K562 (cell line): ENCODE results near the gene ETS1.

Experiments used
- ATF7 ChIP-seq: fragments of 450-650 bp; IDR thresholded peaks from 2 replicates; pipeline ENCODE4 v1.7.1; 2014; ENCODE audit warnings: mild to moderate bottlenecking, moderate library complexity
- CTCF ChIP-seq, 3 experiments: IDR thresholded peaks in 2 of 3; conservative IDR thresholded peaks in 1 of 3; 2 replicates each; pipeline ENCODE4 v1.5.1; 2011 to 2012; ENCODE audit warnings: low read length in 3 of 3, mild to moderate bottlenecking in 3 of 3, control low read depth in 2 of 3, improper control_type of control experiment in 1 of 3, inconsistent platforms in 1 of 3, low read depth in 1 of 3, mixed read lengths in 1 of 3, moderate library complexity in 1 of 3; ENCODE audit not compliant: insufficient read depth in 2 of 3
- EP300 ChIP-seq: IDR thresholded peaks from 2 replicates; pipeline ENCODE4 v1.6.1; 2012; ENCODE audit warnings: low read length, improper control_type of control experiment
- ESRRA ChIP-seq: fragments of 450-650 bp; IDR thresholded peaks from 2 replicates; pipeline ENCODE4 v1.6.1; 2014; ENCODE audit warnings: low read depth, mild to moderate bottlenecking, moderate library complexity, borderline replicate concordance
- NFE2L1 ChIP-seq: fragments of 450-650 bp; IDR thresholded peaks from 2 replicates; pipeline ENCODE4 v1.6.1; 2016; ENCODE audit warnings: missing genetic modification characterization, low read depth, mild to moderate bottlenecking, missing compliant biosample characterization, moderate library complexity, borderline replicate concordance
- POLR2AphosphoS5 ChIP-seq: IDR thresholded peaks from 2 replicates; pipeline ENCODE4 v1.6.1; 2011; ENCODE audit warnings: mild to moderate bottlenecking, low read depth, low read length, moderate library complexity; ENCODE audit not compliant: control insufficient read depth, insufficient read depth
- ZFP30 ChIP-seq: fragments of 250-450 bp; sonication (Bioruptor Pico); IDR thresholded peaks from 2 replicates; pipeline ENCODE4 v1.8.0; 2022; ENCODE audit warnings: moderate library complexity, mild to moderate bottlenecking, inconsistent platforms, borderline replicate concordance
- ZNF217 ChIP-seq: sonication (generic); formaldehyde crosslinking; IDR thresholded peaks from 2 replicates; pipeline ENCODE4 v1.8.0; 2022; ENCODE audit warnings: mild to moderate bottlenecking, missing genetic modification reagents
- ZNF3 ChIP-seq: fragments of 250-450 bp; sonication (Bioruptor Pico); IDR thresholded peaks from 2 replicates; pipeline ENCODE4 v1.5.0; 2021; ENCODE audit warnings: mild to moderate bottlenecking, moderate library complexity
- TF ChIP-seq, protein P1 (sequence below): fragments of 200-800 bp; sonication (Bioruptor generic); IDR thresholded peaks from 2 replicates; pipeline ENCODE4 v1.6.1; 2016; ENCODE audit warnings: missing genetic modification characterization, missing compliant biosample characterization
- TF ChIP-seq, protein P2 (sequence below), 2 experiments: fragments of 450-650 bp in 1 of 2; sonication (generic) in 1 of 2; formaldehyde crosslinking; conservative IDR thresholded peaks; 2 replicates each; pipeline versions ENCODE4 v1.4.0 to v1.8.1; 2020 to 2022; ENCODE audit warnings: mild to moderate bottlenecking in 1 of 2, missing genetic modification reagents in 1 of 2
- TF ChIP-seq, protein P3 (sequence below): fragments of 250-450 bp; sonication (Bioruptor Pico); IDR thresholded peaks from 2 replicates; pipeline ENCODE4 v1.5.1; 2021; ENCODE audit warnings: mild to moderate bottlenecking
- TF ChIP-seq, protein P4 (sequence below): fragments of 450-650 bp; IDR thresholded peaks from 2 replicates; pipeline ENCODE4 v1.6.1; 2016; ENCODE audit warnings: mild to moderate bottlenecking
- TF ChIP-seq, protein P5 (sequence below): sonication (generic); formaldehyde crosslinking; IDR thresholded peaks from 2 replicates; pipeline ENCODE4 v1.8.0; 2023; ENCODE audit warnings: mild to moderate bottlenecking, missing genetic modification reagents

DNA sequence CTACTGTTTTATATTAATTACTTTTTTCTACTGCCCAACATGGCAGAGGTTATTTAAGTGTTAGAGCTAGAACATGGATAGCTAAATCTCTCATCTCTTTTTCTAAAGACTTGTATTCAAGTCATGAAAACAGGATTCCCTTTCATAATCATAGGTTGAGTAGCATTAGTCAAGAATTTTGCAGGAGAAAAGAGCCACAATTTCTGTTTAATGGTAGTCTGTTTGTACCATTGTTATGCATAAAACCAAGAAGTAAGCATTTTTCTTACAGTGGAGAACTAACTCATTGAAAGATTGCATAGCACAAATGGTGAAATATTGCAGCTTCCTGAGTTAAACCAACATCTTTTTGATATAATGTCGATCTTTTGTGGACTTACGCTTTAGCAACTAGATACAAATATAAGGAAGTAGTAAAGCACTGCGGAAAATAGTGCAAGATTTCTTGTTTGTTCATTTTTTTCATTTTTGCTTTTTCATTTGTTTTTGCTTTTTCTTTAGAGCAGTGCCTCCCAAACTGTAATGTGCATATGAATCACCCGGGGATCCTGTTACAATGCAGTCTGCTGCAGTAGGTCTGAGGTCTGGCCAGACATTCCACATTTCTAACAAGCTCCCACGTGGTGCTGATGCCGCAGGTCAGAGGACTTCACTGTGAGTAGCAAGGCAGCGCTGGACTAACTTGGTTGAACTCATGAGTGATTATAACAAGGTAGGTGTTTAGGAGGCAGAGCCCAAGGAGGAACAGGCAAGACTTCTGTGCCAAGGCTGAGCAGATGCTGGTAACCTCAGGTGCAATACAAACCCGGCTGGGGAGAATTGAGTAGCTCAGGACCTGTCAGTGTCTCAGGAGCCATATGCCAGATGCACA is 4.6 kb downstream of the ETS1 start:
- TF ChIP-seq ATF7 = no peak
- no peak for TF ChIP-seq ESRRA
- TF ChIP-seq CTCF (IDR thresholded peaks at IDR 0.05 in 2 of 3, conservative IDR thresholded peaks at IDR 0.05 in 1 of 3; ENCODE audit: insufficient read depth in 2 of 3, low read depth in 1 of 3, low read length in 3 of 3) = no peak
- TF ChIP-seq NFE2L1 (tag) = no peak
- no peak for TF ChIP-seq ZFP30 (CRISPR knock-in tag)
- TF ChIP-seq ZNF3 = no peak
- TF ChIP-seq EP300 = no peak
- TF ChIP-seq, protein P1, sequence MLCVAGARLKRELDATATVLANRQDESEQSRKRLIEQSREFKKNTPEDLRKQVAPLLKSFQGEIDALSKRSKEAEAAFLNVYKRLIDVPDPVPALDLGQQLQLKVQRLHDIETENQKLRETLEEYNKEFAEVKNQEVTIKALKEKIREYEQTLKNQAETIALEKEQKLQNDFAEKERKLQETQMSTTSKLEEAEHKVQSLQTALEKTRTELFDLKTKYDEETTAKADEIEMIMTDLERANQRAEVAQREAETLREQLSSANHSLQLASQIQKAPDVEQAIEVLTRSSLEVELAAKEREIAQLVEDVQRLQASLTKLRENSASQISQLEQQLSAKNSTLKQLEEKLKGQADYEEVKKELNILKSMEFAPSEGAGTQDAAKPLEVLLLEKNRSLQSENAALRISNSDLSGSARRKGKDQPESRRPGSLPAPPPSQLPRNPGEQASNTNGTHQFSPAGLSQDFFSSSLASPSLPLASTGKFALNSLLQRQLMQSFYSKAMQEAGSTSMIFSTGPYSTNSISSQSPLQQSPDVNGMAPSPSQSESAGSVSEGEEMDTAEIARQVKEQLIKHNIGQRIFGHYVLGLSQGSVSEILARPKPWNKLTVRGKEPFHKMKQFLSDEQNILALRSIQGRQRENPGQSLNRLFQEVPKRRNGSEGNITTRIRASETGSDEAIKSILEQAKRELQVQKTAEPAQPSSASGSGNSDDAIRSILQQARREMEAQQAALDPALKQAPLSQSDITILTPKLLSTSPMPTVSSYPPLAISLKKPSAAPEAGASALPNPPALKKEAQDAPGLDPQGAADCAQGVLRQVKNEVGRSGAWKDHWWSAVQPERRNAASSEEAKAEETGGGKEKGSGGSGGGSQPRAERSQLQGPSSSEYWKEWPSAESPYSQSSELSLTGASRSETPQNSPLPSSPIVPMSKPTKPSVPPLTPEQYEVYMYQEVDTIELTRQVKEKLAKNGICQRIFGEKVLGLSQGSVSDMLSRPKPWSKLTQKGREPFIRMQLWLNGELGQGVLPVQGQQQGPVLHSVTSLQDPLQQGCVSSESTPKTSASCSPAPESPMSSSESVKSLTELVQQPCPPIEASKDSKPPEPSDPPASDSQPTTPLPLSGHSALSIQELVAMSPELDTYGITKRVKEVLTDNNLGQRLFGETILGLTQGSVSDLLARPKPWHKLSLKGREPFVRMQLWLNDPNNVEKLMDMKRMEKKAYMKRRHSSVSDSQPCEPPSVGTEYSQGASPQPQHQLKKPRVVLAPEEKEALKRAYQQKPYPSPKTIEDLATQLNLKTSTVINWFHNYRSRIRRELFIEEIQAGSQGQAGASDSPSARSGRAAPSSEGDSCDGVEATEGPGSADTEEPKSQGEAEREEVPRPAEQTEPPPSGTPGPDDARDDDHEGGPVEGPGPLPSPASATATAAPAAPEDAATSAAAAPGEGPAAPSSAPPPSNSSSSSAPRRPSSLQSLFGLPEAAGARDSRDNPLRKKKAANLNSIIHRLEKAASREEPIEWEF = no peak
- no peak for TF ChIP-seq ZNF217 (CRISPR knock-in tag)
- TF ChIP-seq, protein P2, sequence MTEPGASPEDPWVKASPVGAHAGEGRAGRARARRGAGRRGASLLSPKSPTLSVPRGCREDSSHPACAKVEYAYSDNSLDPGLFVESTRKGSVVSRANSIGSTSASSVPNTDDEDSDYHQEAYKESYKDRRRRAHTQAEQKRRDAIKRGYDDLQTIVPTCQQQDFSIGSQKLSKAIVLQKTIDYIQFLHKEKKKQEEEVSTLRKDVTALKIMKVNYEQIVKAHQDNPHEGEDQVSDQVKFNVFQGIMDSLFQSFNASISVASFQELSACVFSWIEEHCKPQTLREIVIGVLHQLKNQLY (CRISPR knock-in tag; conservative IDR thresholded peaks at IDR 0.05) = no peak
- TF ChIP-seq, protein P3, sequence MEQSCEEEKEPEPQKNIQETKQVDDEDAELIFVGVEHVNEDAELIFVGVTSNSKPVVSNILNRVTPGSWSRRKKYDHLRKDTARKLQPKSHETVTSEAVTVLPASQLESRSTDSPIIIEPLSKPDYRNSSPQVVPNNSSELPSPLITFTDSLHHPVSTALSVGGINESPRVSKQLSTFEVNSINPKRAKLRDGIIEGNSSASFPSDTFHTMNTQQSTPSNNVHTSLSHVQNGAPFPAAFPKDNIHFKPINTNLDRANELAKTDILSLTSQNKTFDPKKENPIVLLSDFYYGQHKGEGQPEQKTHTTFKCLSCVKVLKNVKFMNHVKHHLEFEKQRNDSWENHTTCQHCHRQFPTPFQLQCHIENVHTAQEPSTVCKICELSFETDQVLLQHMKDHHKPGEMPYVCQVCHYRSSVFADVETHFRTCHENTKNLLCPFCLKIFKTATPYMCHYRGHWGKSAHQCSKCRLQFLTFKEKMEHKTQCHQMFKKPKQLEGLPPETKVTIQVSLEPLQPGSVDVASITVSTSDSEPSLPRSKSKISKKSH (CRISPR knock-in tag) = no peak
- TF ChIP-seq, protein P4, sequence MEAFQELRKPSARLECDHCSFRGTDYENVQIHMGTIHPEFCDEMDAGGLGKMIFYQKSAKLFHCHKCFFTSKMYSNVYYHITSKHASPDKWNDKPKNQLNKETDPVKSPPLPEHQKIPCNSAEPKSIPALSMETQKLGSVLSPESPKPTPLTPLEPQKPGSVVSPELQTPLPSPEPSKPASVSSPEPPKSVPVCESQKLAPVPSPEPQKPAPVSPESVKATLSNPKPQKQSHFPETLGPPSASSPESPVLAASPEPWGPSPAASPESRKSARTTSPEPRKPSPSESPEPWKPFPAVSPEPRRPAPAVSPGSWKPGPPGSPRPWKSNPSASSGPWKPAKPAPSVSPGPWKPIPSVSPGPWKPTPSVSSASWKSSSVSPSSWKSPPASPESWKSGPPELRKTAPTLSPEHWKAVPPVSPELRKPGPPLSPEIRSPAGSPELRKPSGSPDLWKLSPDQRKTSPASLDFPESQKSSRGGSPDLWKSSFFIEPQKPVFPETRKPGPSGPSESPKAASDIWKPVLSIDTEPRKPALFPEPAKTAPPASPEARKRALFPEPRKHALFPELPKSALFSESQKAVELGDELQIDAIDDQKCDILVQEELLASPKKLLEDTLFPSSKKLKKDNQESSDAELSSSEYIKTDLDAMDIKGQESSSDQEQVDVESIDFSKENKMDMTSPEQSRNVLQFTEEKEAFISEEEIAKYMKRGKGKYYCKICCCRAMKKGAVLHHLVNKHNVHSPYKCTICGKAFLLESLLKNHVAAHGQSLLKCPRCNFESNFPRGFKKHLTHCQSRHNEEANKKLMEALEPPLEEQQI = no peak
- TF ChIP-seq, protein P5, sequence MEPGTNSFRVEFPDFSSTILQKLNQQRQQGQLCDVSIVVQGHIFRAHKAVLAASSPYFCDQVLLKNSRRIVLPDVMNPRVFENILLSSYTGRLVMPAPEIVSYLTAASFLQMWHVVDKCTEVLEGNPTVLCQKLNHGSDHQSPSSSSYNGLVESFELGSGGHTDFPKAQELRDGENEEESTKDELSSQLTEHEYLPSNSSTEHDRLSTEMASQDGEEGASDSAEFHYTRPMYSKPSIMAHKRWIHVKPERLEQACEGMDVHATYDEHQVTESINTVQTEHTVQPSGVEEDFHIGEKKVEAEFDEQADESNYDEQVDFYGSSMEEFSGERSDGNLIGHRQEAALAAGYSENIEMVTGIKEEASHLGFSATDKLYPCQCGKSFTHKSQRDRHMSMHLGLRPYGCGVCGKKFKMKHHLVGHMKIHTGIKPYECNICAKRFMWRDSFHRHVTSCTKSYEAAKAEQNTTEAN = no peak
- no peak for TF ChIP-seq POLR2AphosphoS5
